ENCODE results near the gene ETNK2. TPM values are rescaled to one million over a fixed set of nuclear protein-coding genes. Genes with fewer than 3 reads are reported as not detected.

ETNK2 gene
- total RNA-seq (2014; rRNA removed), result 1.1 and 3.5 TPM in 2 replicates
- 2.0 TPM for polyA plus RNA-seq (2012)

- DNase-seq (ENCODE audit: low read depth), result no peak
Observed at GRCh38 chr1:204151552-204152309, at the start of gene ETNK2. TSS of gene ETNK2 (minus strand) at chr1:204152044. CDS start at chr1:204151852, 192 bp downstream.

GRCh38 chr1:204201348-204202040 is 49.6 kb upstream of the ETNK2 start:
- no peak for DNase-seq (ENCODE audit: low read depth)

DNA sequence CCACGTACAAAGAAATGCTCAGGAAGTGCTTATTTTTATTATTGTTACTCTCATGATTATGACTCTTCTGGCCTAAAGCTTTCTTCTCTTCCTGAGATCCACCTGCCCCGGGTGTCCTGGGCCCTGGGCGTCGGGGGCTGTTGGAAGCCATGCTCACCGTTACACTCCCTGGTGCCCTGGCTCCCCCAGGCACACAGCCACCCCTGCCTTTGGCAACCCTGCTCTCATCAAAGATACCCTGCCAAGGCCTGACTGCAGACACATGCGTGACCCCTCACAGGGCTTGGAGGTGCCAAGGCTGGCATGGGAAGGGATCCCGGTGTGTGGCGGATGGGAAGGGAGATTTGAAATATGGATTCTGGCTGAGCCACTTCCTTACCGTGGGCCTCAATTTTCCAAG is 47.7 kb upstream of the ETNK2 start:
- no peak for DNase-seq (ENCODE audit: low read depth)

- peak; percentile 36 for DNase-seq (ENCODE audit: low read depth)
Observed at GRCh38 chr1:204198348-204199340, 46.8 kb upstream of the ETNK2 start.

- DNase-seq (ENCODE audit: low read depth), result no peak
Observed at GRCh38 chr1:204197068-204197467, 45.2 kb upstream of the ETNK2 start.

GRCh38 chr1:204196068-204196795 is 44.4 kb upstream of the ETNK2 start, which contains the start of gene KISS1:
TSS of gene KISS1 (minus strand) at chr1:204196491. CDS start at chr1:204192876, 3,615 bp downstream.
- no peak for DNase-seq (ENCODE audit: low read depth)

- DNase-seq (ENCODE audit: low read depth), result no peak
Observed at GRCh38 chr1:204194771-204195170, 42.9 kb upstream of the ETNK2 start.

DNA sequence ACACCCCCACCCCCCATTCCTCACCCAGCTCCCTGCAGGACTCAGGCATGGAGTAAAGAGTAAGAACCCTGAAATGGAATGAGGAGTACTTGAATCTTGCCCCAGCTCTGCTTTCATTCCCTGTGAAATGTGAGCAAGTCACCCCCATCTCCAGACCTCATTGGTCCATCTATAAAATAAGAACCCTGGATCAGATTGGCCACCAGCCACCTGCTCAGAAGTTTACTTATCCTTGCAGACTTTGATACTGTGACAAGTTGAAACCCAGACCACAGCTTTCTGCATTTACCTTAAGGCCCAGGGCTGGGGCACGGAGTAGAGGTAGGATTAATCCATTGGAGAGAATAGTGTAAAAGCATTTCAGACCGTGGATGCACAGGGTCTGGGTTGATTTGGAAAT is 42.2 kb upstream of the ETNK2 start:
- DNase-seq (ENCODE audit: low read depth), result no peak

DNA sequence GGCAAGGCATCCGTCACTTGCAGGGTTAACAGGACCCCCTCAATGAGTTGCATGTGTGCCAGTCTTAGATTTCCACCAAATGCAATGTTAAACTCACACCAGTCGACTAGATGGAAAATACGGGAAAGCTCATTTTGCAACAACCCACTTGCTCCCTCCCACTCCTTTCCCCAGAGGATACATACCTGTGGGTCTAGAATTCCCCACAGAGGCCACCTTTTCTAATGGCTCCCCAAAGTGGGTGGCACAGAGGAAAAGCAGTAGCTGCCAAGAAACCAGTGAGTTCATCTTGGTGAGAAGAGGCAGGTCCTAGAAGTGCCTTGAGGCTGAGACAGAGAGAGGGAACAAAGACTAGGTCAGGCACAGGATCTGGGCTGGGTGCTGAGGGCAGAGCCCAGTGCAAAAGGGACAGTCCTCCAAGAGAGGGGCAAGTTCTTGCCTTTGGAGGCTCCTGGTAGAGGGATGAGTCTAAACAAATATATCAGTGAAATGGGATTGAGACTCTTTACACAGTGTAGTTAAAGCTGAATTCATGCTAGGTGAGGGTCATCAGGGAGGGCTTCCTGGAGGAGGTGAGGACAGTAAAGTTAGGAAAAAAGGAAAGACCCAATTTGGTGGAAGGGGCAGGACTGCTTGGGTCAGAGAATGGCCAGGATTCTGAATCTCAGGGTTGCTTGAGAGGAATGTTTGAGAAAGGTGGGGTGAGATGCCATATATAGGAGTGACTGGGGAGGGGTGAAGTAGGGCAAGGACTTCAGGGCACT is 40.9 kb upstream of the ETNK2 start:
- DNase-seq (ENCODE audit: low read depth), result no peak

DNA sequence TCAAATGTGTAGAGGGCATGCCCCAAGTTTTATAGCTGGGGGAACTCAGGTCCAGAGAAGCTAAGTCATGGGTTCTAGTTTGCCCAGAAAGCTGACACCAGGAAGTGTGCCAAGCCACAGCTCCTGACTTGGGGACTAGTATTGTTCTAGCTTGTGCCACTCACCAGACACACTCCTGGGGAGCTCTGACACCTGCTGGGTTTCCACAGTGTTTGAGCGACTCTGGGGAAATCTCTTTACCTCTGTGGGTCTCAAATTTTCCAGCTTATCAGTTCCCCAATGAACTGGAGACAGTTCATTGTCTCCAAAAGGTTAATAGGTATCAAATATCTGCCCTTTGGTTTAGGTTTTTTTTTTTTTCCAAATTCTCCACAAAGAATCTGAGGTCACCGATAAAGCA is 40.2 kb upstream of the ETNK2 start:
- no peak for DNase-seq (ENCODE audit: low read depth)

DNA sequence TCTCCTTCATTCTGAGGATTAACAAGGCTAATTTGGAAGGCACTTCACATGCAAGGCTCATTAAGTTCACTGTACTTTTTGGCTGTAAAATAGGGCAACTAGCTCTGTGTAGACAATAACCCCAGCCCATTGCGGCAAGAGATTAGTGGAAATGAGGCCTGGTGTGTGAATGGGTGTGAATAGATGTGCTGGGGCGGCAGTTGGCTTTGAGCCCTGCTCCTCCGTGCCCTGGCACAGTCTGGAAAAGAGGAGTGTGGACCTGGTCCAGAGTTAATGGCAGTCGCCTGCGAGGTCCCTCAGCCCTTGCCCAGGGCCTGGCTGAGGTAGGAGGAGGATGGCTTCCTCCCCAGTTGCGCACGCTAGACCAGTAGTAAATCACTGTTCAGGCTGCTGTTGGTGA is 39.6 kb upstream of the ETNK2 start:
- DNase-seq (ENCODE audit: low read depth), result no peak

DNA sequence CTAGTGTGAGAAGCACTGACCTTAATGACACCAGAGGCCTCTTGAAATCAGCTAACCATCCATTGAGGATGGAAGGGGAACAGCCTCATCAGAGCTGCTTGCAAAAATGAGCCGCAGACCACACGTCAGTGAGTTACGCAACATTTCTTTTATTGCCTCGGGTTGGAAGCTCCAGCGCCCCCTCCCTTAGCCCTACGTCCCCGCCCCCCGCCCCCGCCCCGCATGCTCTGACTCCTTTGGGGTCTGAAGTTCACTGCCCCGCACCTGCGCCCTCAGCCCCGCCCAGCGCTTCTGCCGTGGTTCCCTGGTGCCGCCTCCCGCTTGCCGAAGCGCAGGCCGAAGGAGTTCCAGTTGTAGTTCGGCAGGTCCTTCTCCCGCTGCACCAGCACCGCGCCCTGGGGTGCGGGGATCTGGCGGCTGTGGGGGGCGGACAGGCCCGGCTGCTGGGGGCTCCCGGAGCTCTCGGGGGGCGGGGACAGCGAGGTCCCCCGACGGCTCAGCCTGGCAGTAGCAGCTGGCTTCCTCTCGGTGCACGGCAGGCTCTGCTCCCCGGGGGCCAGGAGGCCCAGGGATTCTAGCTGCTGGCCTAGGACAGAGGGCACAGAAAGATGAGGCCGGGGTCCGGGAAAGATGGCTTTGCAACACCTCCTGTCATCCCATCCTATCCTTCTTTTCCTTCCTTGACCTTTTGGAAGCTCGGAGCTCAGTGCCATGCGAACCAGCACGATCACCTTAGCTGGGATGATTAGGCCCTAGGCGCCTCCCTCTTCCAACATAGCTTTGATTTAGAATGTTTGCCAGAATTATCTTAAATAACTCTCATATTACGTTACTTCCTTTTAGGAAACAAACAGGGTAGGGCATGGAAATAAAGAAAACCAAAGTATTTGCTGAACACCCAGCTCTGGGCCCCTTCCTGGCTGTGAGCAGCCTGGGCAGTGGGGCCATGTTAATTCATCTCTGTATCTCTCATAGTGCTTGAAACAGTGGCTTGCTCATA is 38.7 kb upstream of the ETNK2 start:
- peak; percentile 29 for DNase-seq (ENCODE audit: low read depth)

DNA sequence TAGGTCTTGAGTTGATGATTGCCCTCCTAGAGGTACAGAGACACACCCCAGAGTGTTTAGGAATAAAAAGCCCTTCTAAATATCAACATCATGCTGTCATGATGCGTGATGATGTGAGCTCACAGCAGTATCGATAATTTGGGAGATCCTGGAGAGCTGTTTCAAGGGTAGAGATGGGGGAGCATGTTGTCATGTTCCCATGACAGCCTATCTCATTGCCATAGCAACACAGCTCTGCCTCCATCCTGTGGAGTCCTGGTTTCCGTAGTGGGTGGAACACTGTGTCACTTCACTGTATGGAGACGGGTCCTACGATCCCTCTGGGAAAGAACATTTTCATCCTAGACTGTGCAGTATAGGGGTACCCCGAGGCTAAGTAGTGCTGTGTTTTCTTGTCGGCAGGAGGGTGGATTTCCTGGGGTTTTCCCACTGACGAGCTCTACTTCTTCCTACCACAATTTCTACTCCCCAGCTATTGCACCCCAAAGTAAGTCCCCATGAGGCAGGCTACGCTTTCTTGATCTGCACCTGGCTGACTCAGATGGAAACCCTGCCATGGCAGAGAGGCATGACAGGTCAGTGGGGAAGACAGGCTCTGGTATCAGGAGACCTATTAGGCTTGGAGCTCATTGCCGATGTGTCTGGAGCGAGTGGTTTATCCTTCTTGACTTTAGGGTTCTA is 37.3 kb upstream of the ETNK2 start:
- DNase-seq (ENCODE audit: low read depth), result no peak

- no peak for DNase-seq (ENCODE audit: low read depth)
Observed at GRCh38 chr1:204186597-204186996, 34.8 kb upstream of the ETNK2 start.

- no peak for DNase-seq (ENCODE audit: low read depth)
Observed at GRCh38 chr1:204181116-204181515, 29.3 kb upstream of the ETNK2 start.

DNA sequence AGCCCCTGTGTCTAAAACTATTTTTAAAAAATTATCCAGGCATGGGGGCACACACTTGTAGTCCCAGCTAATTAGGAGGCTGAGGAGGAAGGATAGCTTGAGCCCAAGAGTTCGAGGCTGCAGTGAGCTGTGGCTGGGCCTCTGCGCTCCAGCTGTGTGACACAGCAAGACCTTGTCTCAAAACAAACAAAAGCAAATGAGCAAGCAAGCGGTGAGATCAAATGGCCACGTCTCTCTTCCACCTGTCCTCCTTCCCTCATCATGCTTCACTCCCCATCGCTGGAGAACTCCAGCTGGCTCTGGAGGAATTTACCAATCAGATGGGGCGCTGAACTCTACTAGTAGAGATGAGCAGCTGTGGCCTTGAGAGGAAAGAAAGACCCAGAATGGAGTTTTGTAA is 28.3 kb upstream of the ETNK2 start:
- DNase-seq (ENCODE audit: low read depth), result peak; percentile 54

DNA sequence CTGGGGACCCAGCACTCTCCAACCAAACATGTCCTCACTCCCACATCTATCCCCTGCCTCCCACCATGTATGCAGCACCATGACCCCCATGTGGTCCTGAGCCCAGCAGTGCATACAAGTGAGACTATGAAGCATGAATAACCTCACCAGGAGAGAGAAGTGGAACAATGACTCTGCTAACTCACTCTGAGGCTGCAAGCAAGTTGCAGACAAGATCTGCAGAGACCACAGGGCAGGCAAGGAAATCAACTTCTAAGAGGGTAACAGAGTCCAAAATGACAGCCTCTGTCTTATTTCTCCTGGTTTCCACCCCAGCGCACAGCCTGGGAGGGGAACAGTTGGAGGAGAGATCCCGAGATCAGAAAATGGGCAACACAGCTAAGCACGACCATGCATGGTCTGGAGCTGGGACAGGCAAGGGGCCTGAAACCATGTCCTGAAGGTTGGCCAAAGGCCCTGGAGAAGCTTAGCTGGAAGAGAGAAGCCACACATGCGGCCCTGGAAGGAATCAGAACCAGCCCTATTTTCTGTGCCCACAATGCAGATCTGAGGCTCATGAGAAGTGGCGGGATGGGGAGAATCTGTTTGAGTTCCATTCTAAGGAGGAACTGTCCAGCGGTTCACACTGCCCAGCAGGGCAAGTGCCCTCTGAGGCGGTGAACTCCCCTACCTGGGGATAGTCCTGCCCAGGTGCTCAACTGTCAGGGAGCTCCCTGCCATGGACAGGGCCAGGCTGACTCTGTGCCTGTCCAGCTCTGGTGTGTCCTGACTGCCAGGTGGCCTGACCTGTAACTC is 26.8 kb upstream of the ETNK2 start:
- no peak for DNase-seq (ENCODE audit: low read depth)

DNA sequence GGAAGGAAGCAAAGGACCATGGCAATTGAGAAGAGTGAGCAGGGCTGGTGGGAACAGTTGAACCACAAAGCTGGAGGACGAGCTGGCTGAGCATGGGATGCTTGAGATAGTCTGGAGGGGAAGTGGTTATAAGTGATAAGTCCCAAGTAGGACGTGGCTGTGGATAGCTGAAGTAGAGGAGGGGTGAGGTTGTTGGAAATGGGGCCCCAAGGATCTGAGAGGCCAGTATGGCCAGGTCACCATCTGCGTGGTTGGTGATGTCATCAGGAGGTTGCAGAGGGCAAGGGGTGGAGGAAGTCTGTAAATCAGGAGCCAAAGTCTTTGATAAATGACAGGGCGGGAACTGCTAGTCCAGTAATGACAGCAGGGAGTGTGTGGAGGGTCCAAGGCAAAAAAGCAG is 25.3 kb upstream of the ETNK2 start:
- DNase-seq (ENCODE audit: low read depth), result no peak
